ENCODE data around the gene MGAT1. TPM values are rescaled to one million over a fixed set of nuclear protein-coding genes. Genes with fewer than 3 reads are reported as not detected.
"Not testable (repeated sequence)": the region's sequence is repeated elsewhere in the genome, so short reads cannot be mapped to it uniquely, and the experiment has no call there.

The MGAT1 gene
- total RNA-seq, 2 experiments from 2014 or later: 141 to 142 TPM

- H3K4me3 Mint-ChIP-seq: no peak overlapping the region
- H3K27ac Mint-ChIP-seq: no peak overlapping the region
- no peaks in the 10 kb centered on the region for H3K27me3 Mint-ChIP-seq
Measured at GRCh38 chr5:180782748-180783147, 19.9 kb downstream of the MGAT1 start.

GRCh38 chr5:180781900-180782326, 20.7 kb downstream of the MGAT1 start:
- not testable (repeated sequence) for H3K27me3 Mint-ChIP-seq; DNase-seq; H3K4me1 Mint-ChIP-seq; H3K9me3 Mint-ChIP-seq (ENCODE audit: low read depth); H3K36me3 Mint-ChIP-seq; H3K27ac Mint-ChIP-seq; H3K4me3 Mint-ChIP-seq; ATAC-seq
- CTCF ChIA-PET: interaction anchor here (1.3 kb wide), 1 partner anchor 10 kb away, joined by 4 read pairs; no protein-coding TSS in a partner anchor

More at GRCh38 chr5:180782748-180783147, 19.9 kb downstream of the MGAT1 start:
- CTCF ChIA-PET: interaction anchor here (1.1 to 1.3 kb wide), 3 partner anchors 9 to 87 kb away, joined by 3 to 4 read pairs (median 4); no protein-coding TSS in a partner anchor
- DNase-seq: no peak
- Mint-ChIP-seq H3K9me3 (ENCODE audit: low read depth) (no peaks in the 10 kb centered on the region), H3K36me3 (peaks cover 2% of the 10 kb centered on the region), H3K4me1 (peaks cover 9% of the 10 kb centered on the region)
- no peak for ATAC-seq

GRCh38 chr5:180779985-180780610, 22.5 kb downstream of the MGAT1 start:
- no peak overlapping the region for H3K27ac Mint-ChIP-seq
- no peaks in the 10 kb centered on the region for H3K36me3 Mint-ChIP-seq
- DNase-seq: no peak
- ATAC-seq: no peak
- H3K4me1 Mint-ChIP-seq: no peaks in the 10 kb centered on the region
- H3K27me3 Mint-ChIP-seq: peaks cover 3% of the 10 kb centered on the region
- H3K4me3 Mint-ChIP-seq: no peak overlapping the region
- CTCF ChIA-PET: interaction anchor here (0.8 to 1.5 kb wide), 2 partner anchors 22 to 51 kb away, joined by 4 to 6 read pairs; no protein-coding TSS in a partner anchor
- H3K9me3 Mint-ChIP-seq (ENCODE audit: low read depth): no peaks in the 10 kb centered on the region

- CTCF ChIA-PET: no interaction called here
- ATAC-seq (no peak), DNase-seq (no peak)
- H3K27me3 Mint-ChIP-seq: peaks cover 16% of the 10 kb centered on the region
- no peak overlapping the region for H3K27ac Mint-ChIP-seq
- no peaks in the 10 kb centered on the region for H3K4me1 Mint-ChIP-seq
- no peaks in the 10 kb centered on the region for H3K9me3 Mint-ChIP-seq (ENCODE audit: low read depth)
- H3K36me3 Mint-ChIP-seq: peaks cover 2% of the 10 kb centered on the region
- H3K4me3 Mint-ChIP-seq: no peak overlapping the region
Measured at GRCh38 chr5:180777475-180777874, 25.1 kb downstream of the MGAT1 start.

GRCh38 chr5:180776376-180776775, 26.2 kb downstream of the MGAT1 start:
- CTCF ChIA-PET: no interaction called here
- Mint-ChIP-seq H3K4me3 (no peak overlapping the region), H3K27ac (no peak overlapping the region), H3K9me3 (ENCODE audit: low read depth) (no peaks in the 10 kb centered on the region), H3K36me3 (peaks cover 2% of the 10 kb centered on the region), H3K4me1 (no peaks in the 10 kb centered on the region), H3K27me3 (peaks cover 19% of the 10 kb centered on the region)
- ATAC-seq: no peak
- DNase-seq: no peak

- Mint-ChIP-seq H3K27ac (no peak overlapping the region), H3K36me3 (peaks cover 2% of the 10 kb centered on the region), H3K9me3 (ENCODE audit: low read depth) (no peaks in the 10 kb centered on the region), H3K4me1 (no peaks in the 10 kb centered on the region), H3K4me3 (no peak overlapping the region), H3K27me3 (peaks cover 19% of the 10 kb centered on the region)
- CTCF ChIA-PET: no interaction called here
- ATAC-seq: no peak
- DNase-seq: no peak
Measured at GRCh38 chr5:180775624-180776023, 27.0 kb downstream of the MGAT1 start.

- Mint-ChIP-seq H3K36me3 (peaks cover 2% of the 10 kb centered on the region), H3K4me1 (no peaks in the 10 kb centered on the region), H3K27me3 (peaks cover 28% of the 10 kb centered on the region), H3K9me3 (ENCODE audit: low read depth) (no peaks in the 10 kb centered on the region), H3K27ac (no peak overlapping the region), H3K4me3 (no peak overlapping the region)
- DNase-seq (no peak), ATAC-seq (no peak)
- CTCF ChIA-PET: no interaction called here
Measured at GRCh38 chr5:180771839-180772238, 30.8 kb downstream of the MGAT1 start.

- no peaks in the 10 kb centered on the region for H3K4me1 Mint-ChIP-seq
- ATAC-seq: no peak
- H3K4me3 Mint-ChIP-seq: no peak overlapping the region
- H3K27ac Mint-ChIP-seq: no peak overlapping the region
- peaks cover 38% of the 10 kb centered on the region for H3K27me3 Mint-ChIP-seq
- no peaks in the 10 kb centered on the region for H3K9me3 Mint-ChIP-seq (ENCODE audit: low read depth)
- DNase-seq: no peak
- H3K36me3 Mint-ChIP-seq: peaks cover 2% of the 10 kb centered on the region
- CTCF ChIA-PET: interaction anchor here (1.0 kb wide), 1 partner anchor 51 kb away, joined by 3 read pairs; no protein-coding TSS in a partner anchor
Measured at GRCh38 chr5:180769821-180770220, 32.8 kb downstream of the MGAT1 start.

- H3K9me3 Mint-ChIP-seq (ENCODE audit: low read depth): peaks cover 6% of the 10 kb centered on the region
- no peaks in the 10 kb centered on the region for H3K4me1 Mint-ChIP-seq
- H3K4me3 Mint-ChIP-seq: no peak overlapping the region
- ATAC-seq: no peak
- H3K36me3 Mint-ChIP-seq: peaks cover 2% of the 10 kb centered on the region
- H3K27me3 Mint-ChIP-seq: peaks cover 10% of the 10 kb centered on the region
- no peak overlapping the region for H3K27ac Mint-ChIP-seq
- CTCF ChIA-PET: no interaction called here
- no peak for DNase-seq
Measured at GRCh38 chr5:180755601-180756000, 47.0 kb downstream of the MGAT1 start.

- Mint-ChIP-seq H3K9me3 (ENCODE audit: low read depth) (no peaks in the 10 kb centered on the region), H3K4me3 (no peak overlapping the region), H3K27ac (no peak overlapping the region), H3K27me3 (peaks cover 19% of the 10 kb centered on the region), H3K4me1 (no peaks in the 10 kb centered on the region), H3K36me3 (no peaks in the 10 kb centered on the region)
- CTCF ChIA-PET: no interaction called here
- no peak for ATAC-seq
- DNase-seq: no peak
Measured at GRCh38 chr5:180744253-180744652, 58.4 kb downstream of the MGAT1 start.

- CTCF ChIA-PET: no interaction called here
- Mint-ChIP-seq H3K4me3 (no peak overlapping the region), H3K9me3 (ENCODE audit: low read depth) (no peaks in the 10 kb centered on the region), H3K4me1 (no peaks in the 10 kb centered on the region), H3K36me3 (no peaks in the 10 kb centered on the region), H3K27ac (no peak overlapping the region), H3K27me3 (peaks cover 20% of the 10 kb centered on the region)
- ATAC-seq: no peak
- DNase-seq: no peak
Measured at GRCh38 chr5:180742727-180743126, 59.9 kb downstream of the MGAT1 start.

GRCh38 chr5:180740953-180741352, 61.7 kb downstream of the MGAT1 start:
- CTCF ChIA-PET; H3K27ac Mint-ChIP-seq; DNase-seq; H3K4me1 Mint-ChIP-seq; H3K36me3 Mint-ChIP-seq; ATAC-seq; H3K4me3 Mint-ChIP-seq; H3K9me3 Mint-ChIP-seq (ENCODE audit: low read depth): not testable (repeated sequence)
- peaks cover 17% of the 10 kb centered on the region for H3K27me3 Mint-ChIP-seq

GRCh38 chr5:180739958-180740357, 62.6 kb downstream of the MGAT1 start, which contains the start of gene OR2Y1:
TSS of gene OR2Y1 (minus strand) at chr5:180740058. CDS start at chr5:180740058, 0 bp downstream.
- Mint-ChIP-seq H3K27ac (no peak within 1 kb of the TSS), H3K4me3 (no peak within 1 kb of the TSS), H3K27me3 (peaks cover 20% of the 10 kb centered on the region), H3K36me3 (no peaks in the 10 kb centered on the region), H3K9me3 (ENCODE audit: low read depth) (no peaks in the 10 kb centered on the region), H3K4me1 (no peaks in the 10 kb centered on the region)
- CTCF ChIA-PET: no interaction called here
- no peak for ATAC-seq
- no peak for DNase-seq

- no peak for ATAC-seq
- Mint-ChIP-seq H3K4me1 (no peaks in the 10 kb centered on the region), H3K9me3 (ENCODE audit: low read depth) (no peaks in the 10 kb centered on the region), H3K4me3 (no peak overlapping the region), H3K27me3 (peaks cover 25% of the 10 kb centered on the region), H3K36me3 (no peaks in the 10 kb centered on the region), H3K27ac (no peak overlapping the region)
- CTCF ChIA-PET: no interaction called here
- DNase-seq: no peak
Measured at GRCh38 chr5:180739271-180739670, 63.3 kb downstream of the MGAT1 start.

Data from activated CD8-positive, alpha-beta memory T cell treated with anti-CD3 and anti-CD28 coated beads, Interleukin-2, amount 10 ng/mL, durations not matched to agents 7 days and 5 days (primary cell).